Right atrium auricular region (tissue), 2 donors: Measurements from ENCODE around the gene SYS1. TPM values are rescaled to one million over a fixed set of nuclear protein-coding genes. Genes with fewer than 3 reads are reported as not detected.
A peak's percentile ranks its signal among the peaks of the same experiment; 100 is the strongest.

Experiments
- DNase-seq: peaks from one replicate; pipeline ENCODE4 v3.0.0-alpha.2; 2019; ENCODE audit warnings: low spot score
- H3K27ac ChIP-seq, 2 donors: fragments of 200-600 bp; sonication (generic); 1 replicate in 1 of 2; 2 replicates in 1 of 2; pipeline ENCODE4 v1.5.1; 2016 to 2019
- H3K27me3 ChIP-seq, 2 donors: fragments of 200-600 bp; sonication (generic); one replicate each; pipeline versions ENCODE4 v1.5.1 to v1.6.0; 2017 to 2019
- H3K36me3 ChIP-seq: fragments of 200-600 bp; sonication (generic); one replicate; pipeline ENCODE4 v1.5.1; 2016
- H3K4me1 ChIP-seq, 2 donors: fragments of 200-600 bp; sonication (generic); one replicate each; pipeline versions ENCODE4 v1.5.1 to v1.6.0; 2017 to 2019
- H3K4me3 ChIP-seq, 2 donors: fragments of 200-600 bp; sonication (generic); 1 replicate in 1 of 2; 2 replicates in 1 of 2; pipeline ENCODE4 v1.5.1; 2017 to 2019; ENCODE audit warnings: mild to moderate bottlenecking in 1 of 2, moderate library complexity in 1 of 2
- H3K9me3 ChIP-seq, 2 donors: fragments of 200-600 bp; sonication (generic); one replicate each; pipeline ENCODE4 v1.5.1; 2019
- CTCF ChIP-seq, 2 donors: fragments of 200-600 bp; sonication (generic); IDR thresholded peaks; one replicate each; pipeline ENCODE4 v1.5.1; 2019; ENCODE audit warnings: antibody characterized with exemption in 2 of 2
- total RNA-seq, 2 donors: library from RNA; depleted of rRNA; stranded (reverse); fragments of >200 nt; gene quantifications; one replicate each; pipeline ENCODE4 v1.1.0, GENCODE V29; 2016

SYS1 gene
- 10 to 100 TPM; 31.7 to 41.9 TPM for total RNA-seq

- DNase-seq, result peak; percentile 97
- no peaks in the 10 kb centered on the region for H3K9me3 ChIP-seq
- peak within 1 kb of the TSS; percentile 94 for H3K27ac ChIP-seq
- peaks cover 0 to 46% of the 10 kb centered on the region in 2 donors for H3K4me1 ChIP-seq
- peak; percentile 88 to 95 for TF ChIP-seq CTCF (IDR thresholded peaks at IDR 0.05)
- no peaks in the 10 kb centered on the region for H3K27me3 ChIP-seq
- peak within 1 kb of the TSS; percentile 67 for H3K4me3 ChIP-seq
- H3K36me3 ChIP-seq, result peaks cover 25% of the 10 kb centered on the region
These were observed at the start of gene SYS1 for GRCh38 chr20:45362804-45363610. Gene SYS1, plus strand, starts transcription at chr20:45363156. Its CDS starts 376 bp downstream, at chr20:45363532.

- no peak for DNase-seq
- Histone ChIP-seq H3K27ac (no peak overlapping the region), H3K36me3 (no peaks in the 10 kb centered on the region), H3K4me1 (no peaks in the 10 kb centered on the region), H3K9me3 (no peaks in the 10 kb centered on the region), H3K27me3 (peaks cover 4 to 8% of the 10 kb centered on the region in 2 donors), H3K4me3 (no peak overlapping the region)
- TF ChIP-seq CTCF (IDR thresholded peaks at IDR 0.05), result no peak
These were observed 49.0 kb upstream of the SYS1 start for GRCh38 chr20:45313943-45314342.

- Histone ChIP-seq H3K4me3 (no peak overlapping the region), H3K9me3 (no peaks in the 10 kb centered on the region), H3K27ac (no peak overlapping the region), H3K4me1 (peaks cover 0 to 5% of the 10 kb centered on the region in 2 donors), H3K27me3 (peaks cover 4 to 8% of the 10 kb centered on the region in 2 donors), H3K36me3 (no peaks in the 10 kb centered on the region)
- DNase-seq, result no peak
- no peak for TF ChIP-seq CTCF (IDR thresholded peaks at IDR 0.05)
These were observed 47.3 kb upstream of the SYS1 start for GRCh38 chr20:45315672-45316071.

GRCh38 chr20:45316150-45317080 is 46.5 kb upstream of the SYS1 start:
- no peak for DNase-seq
- H3K27me3 ChIP-seq, result peaks cover 4 to 8% of the 10 kb centered on the region in 2 donors
- no peak overlapping the region for H3K27ac ChIP-seq
- H3K9me3 ChIP-seq, result no peaks in the 10 kb centered on the region
- no peaks in the 10 kb centered on the region for H3K36me3 ChIP-seq
- no peak overlapping the region for H3K4me3 ChIP-seq
- no peak for TF ChIP-seq CTCF (IDR thresholded peaks at IDR 0.05)
- peaks cover 0 to 5% of the 10 kb centered on the region in 2 donors for H3K4me1 ChIP-seq

GRCh38 chr20:45317826-45318225 is 45.1 kb upstream of the SYS1 start:
- H3K27me3 ChIP-seq, result peaks cover 4 to 8% of the 10 kb centered on the region in 2 donors

More at GRCh38 chr20:45317826-45318225, 45.1 kb upstream of the SYS1 start:
- Histone ChIP-seq H3K4me1 (peaks cover 0 to 5% of the 10 kb centered on the region in 2 donors), H3K36me3 (no peaks in the 10 kb centered on the region), H3K4me3 (no peak overlapping the region), H3K27ac (no peak overlapping the region), H3K9me3 (no peaks in the 10 kb centered on the region)
- DNase-seq, result no peak
- TF ChIP-seq CTCF (IDR thresholded peaks at IDR 0.05), result no peak
